SJCRH30 (cell line): ENCODE measurements around the gene MYOG. TPM values are rescaled to one million over a fixed set of nuclear protein-coding genes. Genes with fewer than 3 reads are reported as not detected.

Experiments used
- DNase-seq, 2 experiments: peaks; one replicate each; pipeline ENCODE4 v3.0.0-alpha.2; 2015 to 2020
- H3K27ac ChIP-seq: fragments of 250-450 bp; sonication (Bioruptor Pico); 2 replicates; pipeline ENCODE4 v1.5.1; 2020; ENCODE audit warnings: mild to moderate bottlenecking, moderate library complexity
- H3K27me3 ChIP-seq: fragments of 250-450 bp; sonication (Bioruptor Pico); 2 replicates; pipeline ENCODE4 v1.5.1; 2020; ENCODE audit warnings: mild to moderate bottlenecking, moderate library complexity
- H3K36me3 ChIP-seq: fragments of 250-450 bp; sonication (Bioruptor Pico); 2 replicates; pipeline ENCODE4 v1.5.1; 2020; ENCODE audit warnings: mild to moderate bottlenecking, moderate library complexity
- H3K4me1 ChIP-seq: fragments of 250-450 bp; sonication (Bioruptor Pico); 2 replicates; pipeline ENCODE4 v1.5.1; 2020; ENCODE audit warnings: mild to moderate bottlenecking, moderate library complexity
- H3K4me3 ChIP-seq: fragments of 250-450 bp; sonication (Bioruptor Pico); 2 replicates; pipeline ENCODE4 v1.5.1; 2020; ENCODE audit warnings: mild to moderate bottlenecking, moderate library complexity
- H3K9me3 ChIP-seq: fragments of 250-450 bp; sonication (Bioruptor Pico); replicated peaks from 2 replicates; pipeline ENCODE4 v1.5.1; 2020; ENCODE audit warnings: mild to moderate bottlenecking, moderate library complexity
- total RNA-seq: library from RNA; depleted of rRNA; stranded (reverse); fragments of >200 nt; shearing (Covaris generic); gene quantifications from 2 replicates; pipeline ENCODE4 v1.2.3, GENCODE V29; 2014; rRNA removed

MYOG gene
- 525 and 538 TPM in 2 replicates for total RNA-seq

DNA sequence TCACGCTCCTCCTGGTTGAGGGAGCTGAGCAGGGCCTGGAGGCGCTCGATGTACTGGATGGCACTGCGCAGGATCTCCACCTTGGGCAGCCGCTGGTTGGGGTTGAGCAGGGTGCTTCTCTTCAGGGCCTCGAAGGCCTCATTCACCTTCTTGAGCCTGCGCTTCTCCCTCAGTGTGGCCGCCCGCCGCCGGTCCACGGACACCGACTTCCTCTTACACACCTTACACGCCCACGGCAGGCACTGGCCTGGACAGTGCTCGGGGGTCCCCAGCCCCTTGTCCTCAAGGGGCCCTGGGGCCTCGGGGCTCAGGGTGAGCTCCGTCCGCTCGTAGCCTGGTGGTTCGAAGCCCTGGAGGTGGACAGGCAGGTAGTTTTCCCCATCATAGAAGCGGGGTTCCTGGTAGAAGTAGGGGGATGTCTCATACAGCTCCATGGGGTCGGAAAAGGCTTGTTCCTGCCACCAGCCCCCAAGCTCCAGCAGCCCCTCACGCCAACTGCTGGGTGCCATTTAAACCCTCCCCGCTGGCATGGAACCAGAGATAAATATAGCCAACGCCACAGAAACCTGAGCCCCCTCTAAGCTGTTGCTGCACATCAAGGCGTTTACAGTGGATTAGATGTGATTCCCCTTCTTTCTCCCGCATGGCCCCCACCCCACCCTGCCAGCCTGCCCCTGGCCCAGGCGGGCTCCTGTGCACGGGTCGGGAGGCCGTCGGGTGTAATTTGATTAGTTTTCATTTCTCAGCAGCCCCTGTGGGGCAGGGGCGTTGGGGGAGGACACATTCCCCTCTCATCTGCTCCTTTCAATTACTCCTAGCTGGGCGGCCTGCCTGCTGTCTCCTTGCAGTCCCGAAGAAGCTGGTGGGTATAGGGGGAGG is at the start of gene MYOG:
TSS of gene MYOG (minus strand) at position 485 of the 879 bp plus-strand sequence. CDS start at position 434, 51 bp downstream.
- no peaks in the 10 kb centered on the region for H3K27me3 ChIP-seq
- peaks cover 34% of the 10 kb centered on the region for H3K36me3 ChIP-seq
- peak within 1 kb of the TSS; percentile 94 for H3K27ac ChIP-seq
- H3K9me3 ChIP-seq: no peaks in the 10 kb centered on the region
- peaks cover 51% of the 10 kb centered on the region for H3K4me1 ChIP-seq
- H3K4me3 ChIP-seq: peak within 1 kb of the TSS; percentile 79
- DNase-seq: peak; percentile 99

DNA sequence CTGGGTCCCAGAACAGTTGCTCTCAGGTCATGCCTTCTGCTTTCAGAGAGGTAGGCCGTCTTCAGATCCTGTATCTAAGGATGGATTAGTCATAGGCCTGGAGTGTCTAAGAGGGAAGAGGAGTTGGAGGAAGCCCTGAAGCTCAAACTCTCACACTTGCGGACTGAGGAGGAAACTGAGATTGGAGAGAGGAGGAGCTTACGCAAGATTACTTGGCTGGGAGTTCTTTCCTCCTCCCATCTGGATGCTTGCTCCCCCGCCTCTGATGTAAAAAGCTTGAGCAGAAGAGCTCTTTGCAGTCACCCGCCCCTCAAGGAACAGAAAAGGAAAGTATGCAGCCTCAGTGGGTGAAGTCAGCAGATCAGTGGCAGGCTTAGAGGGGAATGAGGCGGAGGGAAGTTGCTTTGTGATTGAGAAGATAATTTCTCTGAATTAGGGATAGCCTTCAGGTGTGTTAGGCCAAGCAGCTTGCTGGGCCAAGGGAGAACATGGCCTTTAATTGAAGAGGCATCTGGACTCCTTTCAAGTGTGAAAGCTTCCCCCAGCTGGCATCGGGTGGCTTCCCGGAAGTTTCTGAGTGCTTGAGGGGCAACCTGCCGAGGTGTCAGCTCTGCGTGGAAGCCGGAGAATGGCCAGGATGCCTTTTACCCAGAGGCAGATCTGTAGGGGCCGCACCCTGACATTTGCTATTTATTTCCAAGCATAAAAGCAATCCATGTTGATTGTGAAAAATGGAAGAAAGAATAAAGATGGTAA is 48.3 kb upstream of the MYOG start:
- no peak for DNase-seq
- Histone ChIP-seq H3K36me3 (peaks cover 54% of the 10 kb centered on the region), H3K4me1 (peaks cover 40% of the 10 kb centered on the region), H3K9me3 (no peaks in the 10 kb centered on the region), H3K27ac (no peak overlapping the region), H3K27me3 (no peaks in the 10 kb centered on the region), H3K4me3 (no peak overlapping the region)

DNA sequence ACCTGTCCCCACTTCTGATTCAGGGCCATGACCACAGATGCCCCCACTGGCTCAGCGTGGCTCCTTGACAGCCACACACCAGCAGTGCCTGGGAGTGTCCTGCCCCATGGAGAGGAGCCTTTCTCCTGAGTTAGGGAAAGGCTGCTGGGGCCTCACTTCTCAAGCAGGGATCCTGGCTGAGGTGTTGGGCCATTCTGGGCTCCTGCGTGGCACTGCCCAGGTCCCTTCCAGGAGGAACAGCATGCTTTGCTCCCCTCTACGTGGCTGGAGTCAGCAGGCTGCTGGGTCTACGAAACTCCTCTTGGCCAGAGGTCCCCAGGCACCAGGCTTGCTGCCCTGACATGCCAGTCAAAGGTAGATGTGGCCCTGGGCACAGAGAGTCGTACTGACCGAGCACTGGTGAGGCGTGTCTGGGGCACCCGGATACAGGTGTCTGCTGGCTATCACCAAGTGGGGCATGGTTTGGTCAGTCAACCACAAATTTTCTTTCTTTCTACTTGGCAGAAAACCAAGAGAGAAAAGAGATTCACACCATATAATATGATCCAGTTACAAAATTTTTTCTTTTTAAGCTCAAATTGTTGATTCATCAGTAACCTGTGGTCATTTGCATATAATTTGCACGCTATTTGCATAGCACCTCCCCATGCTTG is 45.9 kb upstream of the MYOG start:
- peaks cover 38% of the 10 kb centered on the region for H3K36me3 ChIP-seq
- no peak for DNase-seq
- no peak overlapping the region for H3K27ac ChIP-seq
- H3K4me1 ChIP-seq: peaks cover 39% of the 10 kb centered on the region
- H3K9me3 ChIP-seq: no peaks in the 10 kb centered on the region
- no peaks in the 10 kb centered on the region for H3K27me3 ChIP-seq
- no peak overlapping the region for H3K4me3 ChIP-seq

DNA sequence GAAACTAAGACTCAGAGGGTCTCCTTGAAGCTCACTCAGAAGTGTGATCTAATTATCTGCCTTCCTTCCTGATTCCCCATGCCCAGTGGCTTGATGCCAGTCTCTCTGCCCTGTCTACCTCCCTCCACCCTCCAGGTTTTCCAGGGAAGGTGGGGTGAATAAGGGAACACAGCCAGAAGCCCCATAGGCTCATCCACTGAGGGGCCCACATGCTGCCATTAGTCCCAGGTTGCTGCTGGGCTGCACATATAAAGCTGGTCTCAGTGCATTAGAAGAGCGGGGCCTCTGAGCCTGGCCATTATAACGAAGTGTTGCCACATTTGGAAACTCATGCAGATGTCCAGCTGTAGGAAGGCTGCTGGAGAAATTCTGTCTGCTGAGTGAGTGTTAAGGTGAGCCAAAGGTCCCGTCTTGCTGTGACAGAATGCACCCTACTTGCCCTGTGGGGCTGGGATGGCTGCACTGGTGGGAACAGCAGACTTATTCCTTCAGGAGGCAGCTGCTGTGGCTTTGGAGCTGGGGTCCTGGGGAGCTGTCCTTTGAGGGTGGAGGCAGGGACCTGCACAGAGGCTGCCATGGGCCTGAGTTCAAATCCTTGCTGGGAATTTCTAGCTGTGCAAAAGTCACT is 44.7 kb upstream of the MYOG start:
- Histone ChIP-seq H3K4me1 (peaks cover 39% of the 10 kb centered on the region), H3K36me3 (peaks cover 37% of the 10 kb centered on the region), H3K9me3 (no peaks in the 10 kb centered on the region), H3K27ac (no peak overlapping the region), H3K4me3 (peak overlapping the region; percentile 67; the same call in 1 of the 2 replicates), H3K27me3 (no peaks in the 10 kb centered on the region)
- DNase-seq: no peak

DNA sequence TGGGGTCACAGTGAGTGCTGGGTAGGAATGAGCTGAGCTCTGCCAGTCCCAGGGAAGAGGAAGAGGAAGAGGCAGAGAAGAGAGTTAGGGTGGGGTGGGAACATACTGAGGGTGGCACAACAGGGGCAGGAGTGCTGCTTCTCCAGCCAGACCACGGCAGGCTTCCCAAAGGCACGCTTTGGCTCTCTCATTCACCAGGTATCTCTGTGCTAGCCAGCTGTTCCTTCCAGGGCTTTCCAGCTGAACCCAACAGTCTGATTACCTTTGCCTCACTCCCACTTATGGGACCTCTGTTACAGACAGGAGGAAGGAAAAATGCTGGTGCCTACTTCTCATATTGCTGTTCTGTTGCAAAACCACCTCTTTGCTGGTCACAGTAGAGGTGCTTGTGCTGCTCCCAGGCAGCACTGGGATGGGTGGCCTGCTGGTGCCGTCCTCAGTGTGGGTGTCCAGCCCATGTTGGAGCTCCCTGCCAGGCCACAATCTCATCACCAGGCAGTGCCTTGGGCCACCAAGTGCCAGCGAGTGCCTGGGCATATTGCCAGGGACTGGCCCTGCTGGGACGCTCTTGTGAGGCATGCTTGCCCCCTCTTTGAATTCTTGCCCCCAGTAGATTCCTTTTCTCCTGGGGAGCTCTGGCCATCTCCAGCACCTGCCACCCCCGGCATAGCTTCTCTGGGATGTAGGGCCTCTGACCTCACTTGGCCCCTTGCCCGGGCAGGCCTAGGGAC is 43.9 kb upstream of the MYOG start:
- peak; percentile 56 to 61 for DNase-seq
- Histone ChIP-seq H3K4me1 (peaks cover 35% of the 10 kb centered on the region), H3K27me3 (no peaks in the 10 kb centered on the region), H3K4me3 (peak overlapping the region; percentile 67), H3K9me3 (no peaks in the 10 kb centered on the region), H3K27ac (no peak overlapping the region), H3K36me3 (peaks cover 31% of the 10 kb centered on the region)

DNA sequence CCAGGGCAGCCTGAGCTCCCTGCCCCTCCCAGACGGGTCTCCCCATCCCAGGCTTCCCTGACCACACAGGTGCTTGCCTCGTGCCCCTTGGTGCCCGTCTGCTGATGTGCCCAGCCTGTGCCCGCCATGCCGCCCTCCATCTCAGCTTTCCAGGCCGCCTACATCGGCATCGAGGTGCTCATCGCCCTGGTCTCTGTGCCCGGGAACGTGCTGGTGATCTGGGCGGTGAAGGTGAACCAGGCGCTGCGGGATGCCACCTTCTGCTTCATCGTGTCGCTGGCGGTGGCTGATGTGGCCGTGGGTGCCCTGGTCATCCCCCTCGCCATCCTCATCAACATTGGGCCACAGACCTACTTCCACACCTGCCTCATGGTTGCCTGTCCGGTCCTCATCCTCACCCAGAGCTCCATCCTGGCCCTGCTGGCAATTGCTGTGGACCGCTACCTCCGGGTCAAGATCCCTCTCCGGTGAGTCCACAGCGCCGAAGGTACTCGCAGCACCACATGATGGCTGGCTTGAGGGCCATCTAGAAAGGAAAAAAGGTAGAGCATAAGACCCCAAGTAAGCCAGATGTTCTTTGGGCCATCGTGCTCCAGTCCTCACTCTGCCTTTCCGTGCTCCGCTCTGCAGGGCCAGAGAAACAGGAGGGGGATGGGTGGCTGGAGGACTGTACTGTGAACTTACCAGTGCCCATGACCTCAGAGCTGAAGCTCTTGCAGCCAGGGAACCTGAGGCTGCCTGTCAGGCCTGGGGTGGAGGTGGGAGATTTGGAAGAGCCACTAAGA is 43.1 kb upstream of the MYOG start:
- Histone ChIP-seq H3K27ac (no peak overlapping the region), H3K9me3 (no peaks in the 10 kb centered on the region), H3K27me3 (no peaks in the 10 kb centered on the region), H3K4me1 (peaks cover 33% of the 10 kb centered on the region), H3K36me3 (peaks cover 28% of the 10 kb centered on the region), H3K4me3 (peak overlapping the region; percentile 67)
- no peak for DNase-seq

DNA sequence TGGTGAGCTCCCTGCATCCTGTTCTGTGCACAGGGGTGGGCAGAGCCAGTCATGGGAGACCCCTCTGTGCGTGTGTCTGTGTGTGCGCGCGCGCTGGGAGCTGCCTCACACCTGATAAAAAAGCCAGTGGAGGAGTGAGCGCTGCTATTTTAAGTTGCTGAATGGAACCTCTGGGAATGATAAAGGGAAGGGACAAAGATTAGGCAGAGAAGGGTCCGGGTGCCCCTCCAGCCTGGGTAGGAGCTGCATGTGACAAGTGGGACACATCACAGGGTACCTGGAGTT is 42.6 kb upstream of the MYOG start:
- H3K27ac ChIP-seq: peak overlapping the region; percentile 51; the same call in 1 of the 2 replicates

DNA sequence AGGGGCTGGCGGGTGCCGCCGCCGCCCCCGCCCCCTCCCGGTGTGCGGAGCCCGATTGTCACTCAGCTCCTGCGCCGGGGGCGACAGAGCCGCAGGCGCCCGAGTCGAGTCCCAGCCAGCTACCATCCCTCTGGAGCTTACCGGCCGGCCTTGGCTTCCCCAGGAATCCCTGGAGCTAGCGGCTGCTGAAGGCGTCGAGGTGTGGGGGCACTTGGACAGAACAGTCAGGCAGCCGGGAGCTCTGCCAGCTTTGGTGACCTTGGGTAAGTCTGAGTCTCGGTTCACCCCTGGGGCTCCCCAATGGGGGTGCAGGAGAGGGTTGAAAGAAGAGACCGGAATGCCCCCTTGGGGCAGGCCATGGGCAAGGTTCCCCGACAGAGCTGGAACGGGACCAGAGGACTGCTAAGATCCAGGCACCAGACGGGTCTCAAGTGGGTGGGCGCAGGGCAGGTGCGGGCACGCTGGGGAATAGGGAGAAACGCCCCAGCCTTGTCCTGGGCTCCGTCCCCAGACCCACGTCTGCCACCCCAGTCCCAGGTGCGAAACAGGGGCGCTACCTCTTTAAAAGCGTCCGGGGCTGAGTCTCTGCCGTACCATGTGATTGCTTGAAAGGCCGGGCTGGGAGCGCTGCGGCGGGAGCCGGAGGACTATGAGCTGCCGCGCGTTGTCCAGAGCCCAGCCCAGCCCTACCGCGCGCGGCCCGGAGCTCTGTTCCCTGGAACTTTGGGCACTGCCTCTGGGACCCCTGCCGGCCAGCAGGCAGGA is 42.0 kb upstream of the MYOG start, which contains the start of gene ADORA1:
TSS of gene ADORA1 (plus strand) at position 61 of the 765 bp plus-strand sequence. CDS start 1,116 bp downstream, outside the sequence.
- peaks cover 33% of the 10 kb centered on the region for H3K4me1 ChIP-seq
- H3K27ac ChIP-seq: peak within 1 kb of the TSS; percentile 51
- no peaks in the 10 kb centered on the region for H3K9me3 ChIP-seq
- DNase-seq: peak; percentile 87 to 88
- peaks cover 20% of the 10 kb centered on the region for H3K36me3 ChIP-seq
- H3K4me3 ChIP-seq: peak within 1 kb of the TSS; percentile 67
- no peaks in the 10 kb centered on the region for H3K27me3 ChIP-seq

More for the DNA sequence above, 42.6 kb upstream of the MYOG start:
- Histone ChIP-seq H3K9me3 (no peaks in the 10 kb centered on the region), H3K4me1 (peaks cover 33% of the 10 kb centered on the region), H3K4me3 (peak overlapping the region; percentile 67), H3K36me3 (peaks cover 25% of the 10 kb centered on the region), H3K27me3 (no peaks in the 10 kb centered on the region)
- no peak for DNase-seq

DNA sequence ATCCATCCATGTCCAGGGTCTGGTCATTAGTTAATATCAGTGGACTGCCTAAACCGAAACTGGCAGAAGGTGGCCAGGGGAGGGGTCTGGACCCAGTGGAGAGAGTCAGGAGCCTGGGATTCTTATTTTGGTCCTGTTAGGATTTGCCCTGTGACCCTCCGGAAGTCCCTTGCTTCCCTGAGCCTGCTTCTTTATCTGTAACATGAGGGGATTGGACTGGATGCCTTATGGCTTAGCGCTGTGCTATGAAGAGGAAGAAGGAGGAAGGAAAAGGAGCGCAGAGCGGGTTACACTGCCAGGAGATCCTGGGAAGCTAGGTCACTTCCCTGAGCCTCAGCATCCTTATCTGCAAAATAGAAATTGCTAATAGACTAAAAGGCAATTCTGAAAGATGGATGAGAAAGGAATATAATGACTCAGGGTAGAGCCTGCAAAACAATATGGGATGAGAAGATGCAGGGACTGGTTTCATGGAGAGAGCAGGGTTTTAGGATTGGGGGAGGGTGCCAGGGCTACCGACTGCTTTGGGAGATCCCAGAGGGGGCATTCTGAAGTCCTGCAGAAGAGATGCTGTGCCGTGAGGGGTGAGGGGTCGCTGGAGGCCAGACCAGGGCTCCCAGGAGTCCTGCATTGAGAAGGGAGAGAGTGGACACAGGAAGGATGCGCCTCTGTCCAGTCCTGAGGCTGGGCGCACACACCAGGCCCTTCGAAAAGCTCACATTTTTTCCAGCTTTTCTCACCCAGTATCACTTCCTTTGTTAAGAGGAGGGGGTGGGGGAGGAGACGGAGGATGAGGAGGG is 41.3 kb upstream of the MYOG start:
- Histone ChIP-seq H3K27me3 (no peaks in the 10 kb centered on the region), H3K27ac (peak overlapping the region; percentile 51), H3K9me3 (no peaks in the 10 kb centered on the region), H3K4me3 (peak overlapping the region; percentile 67), H3K4me1 (peaks cover 32% of the 10 kb centered on the region), H3K36me3 (peaks cover 12% of the 10 kb centered on the region)
- DNase-seq: peak in 1 of 2 experiments; percentile 48

DNA sequence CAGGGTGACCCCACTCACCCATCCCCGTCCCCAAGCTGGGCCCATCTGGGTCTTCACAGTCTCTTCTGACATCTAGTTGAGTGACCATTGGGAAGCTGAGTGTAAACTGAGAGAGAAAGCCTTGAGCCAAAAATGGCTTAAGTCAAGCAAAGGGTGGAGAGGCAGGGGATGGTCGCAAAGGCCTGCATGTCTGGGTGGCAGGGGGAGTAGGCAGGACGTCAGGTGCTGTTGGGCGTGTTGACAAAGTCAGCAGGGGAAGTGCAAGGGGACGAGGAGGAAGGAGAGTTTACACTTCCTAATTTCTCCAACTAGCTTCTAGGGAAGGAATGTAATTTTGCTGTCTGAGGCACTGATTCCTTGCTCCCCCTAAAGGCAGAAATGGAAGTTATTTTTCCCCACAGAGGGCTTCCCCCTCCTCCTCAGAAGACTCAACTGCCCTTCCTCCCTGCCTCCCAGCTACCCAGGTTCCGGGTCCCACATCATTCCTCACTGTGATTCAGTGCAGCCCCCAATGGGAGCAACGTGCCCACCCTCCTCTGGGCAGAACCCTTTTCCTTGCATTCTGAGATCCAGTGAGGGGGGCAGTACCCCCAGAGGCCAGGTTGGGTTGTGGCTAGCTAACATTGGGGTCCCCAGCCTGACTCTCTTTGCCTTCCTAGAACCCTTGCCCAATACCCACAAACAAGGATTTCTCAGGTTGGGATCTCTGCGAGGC is 40.5 kb upstream of the MYOG start:
- peak; percentile 49 to 83 for DNase-seq
- no peaks in the 10 kb centered on the region for H3K9me3 ChIP-seq
- peak overlapping the region; percentile 51 for H3K27ac ChIP-seq
- H3K27me3 ChIP-seq: no peaks in the 10 kb centered on the region
- peak overlapping the region; percentile 67 for H3K4me3 ChIP-seq
- peaks cover 31% of the 10 kb centered on the region for H3K4me1 ChIP-seq
- peaks cover 5% of the 10 kb centered on the region for H3K36me3 ChIP-seq

DNA sequence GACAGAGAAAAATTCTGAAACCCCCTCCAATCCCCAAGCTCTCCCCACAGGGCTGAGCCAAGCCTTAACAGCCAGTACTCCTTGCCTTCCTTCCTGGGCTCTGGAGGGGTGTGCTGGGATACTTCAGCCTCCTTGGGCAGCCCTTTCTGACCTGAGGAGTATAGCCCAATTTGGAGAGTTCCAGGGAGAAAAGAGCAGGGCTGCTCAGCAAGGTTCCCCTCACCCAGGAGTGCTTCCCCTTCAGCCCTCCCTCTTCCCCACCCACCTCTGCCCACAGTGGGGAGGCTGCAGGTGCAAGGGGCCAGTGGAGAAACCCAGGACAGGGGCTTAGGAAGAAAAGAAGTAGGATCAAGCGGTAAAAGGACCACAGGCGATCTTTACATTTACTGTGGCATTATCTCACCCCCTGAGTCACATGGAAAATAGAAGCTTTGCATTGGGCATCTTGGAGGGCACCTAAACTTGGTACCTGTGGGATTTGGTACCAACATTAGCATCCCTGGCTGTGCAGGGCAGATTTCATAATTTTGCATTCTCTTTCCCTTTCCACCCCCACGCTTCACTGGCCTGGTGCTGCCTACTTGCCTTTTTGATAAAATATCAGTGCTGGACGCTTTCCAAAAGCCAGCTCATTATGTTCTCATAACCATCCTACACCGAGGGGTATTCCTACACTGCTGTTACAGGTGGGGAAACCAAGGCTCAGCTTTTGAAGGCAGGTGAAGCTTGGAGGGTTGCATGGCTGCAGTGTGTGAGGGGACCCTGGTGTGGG is 38.9 kb upstream of the MYOG start:
- no peaks in the 10 kb centered on the region for H3K9me3 ChIP-seq
- no peaks in the 10 kb centered on the region for H3K27me3 ChIP-seq
- H3K4me1 ChIP-seq: peaks cover 26% of the 10 kb centered on the region
- H3K4me3 ChIP-seq: no peak overlapping the region
- H3K36me3 ChIP-seq: no peaks in the 10 kb centered on the region
- no peak for DNase-seq
- H3K27ac ChIP-seq: no peak overlapping the region
